ENCODE measurements around the gene TBC1D5. TPM values are rescaled to one million over a fixed set of nuclear protein-coding genes. Genes with fewer than 3 reads are reported as not detected.

TBC1D5 gene
- polyA plus RNA-seq, 6 donors from 2014 or later = 54.7 to 83.0 (median 73.6) TPM

DNA sequence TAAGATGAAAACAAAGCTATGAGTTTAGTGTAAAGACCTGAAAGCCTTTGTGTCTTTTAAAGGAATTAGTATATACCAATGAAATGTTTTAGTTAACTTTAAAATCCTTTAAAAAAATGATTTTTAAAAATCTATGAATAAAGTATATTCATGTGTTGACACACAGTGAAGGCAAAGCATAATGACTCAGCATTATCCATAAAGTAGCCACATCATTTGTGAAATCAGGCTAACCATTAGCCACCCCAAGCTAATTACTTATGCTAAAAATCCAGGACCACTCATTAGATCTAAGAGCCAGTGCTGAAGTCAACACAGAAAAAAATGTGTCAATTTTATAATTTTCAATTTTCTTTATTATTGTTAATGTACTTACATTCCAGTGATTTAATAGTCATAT, 310.2 kb downstream of the TBC1D5 start:
- DNase-seq = no peak
- H3K27ac Mint-ChIP-seq = peak overlapping the region in 1 of 6 donors; percentile 29
- no peak overlapping the region for H3K4me3 Mint-ChIP-seq
- H3K4me1 Mint-ChIP-seq = peaks cover 5 to 7% (median 5%) of the 10 kb centered on the region in 3 donors
- H3K36me3 Mint-ChIP-seq = peaks cover 13 to 16% of the 10 kb centered on the region in 2 donors
- no peaks in the 10 kb centered on the region for H3K27me3 Mint-ChIP-seq
- peaks cover 0 to 3% (median 0%) of the 10 kb centered on the region in 7 donors for H3K9me3 Mint-ChIP-seq
- ATAC-seq (ENCODE audit: low read depth in 2 of 2) = no peak

DNA sequence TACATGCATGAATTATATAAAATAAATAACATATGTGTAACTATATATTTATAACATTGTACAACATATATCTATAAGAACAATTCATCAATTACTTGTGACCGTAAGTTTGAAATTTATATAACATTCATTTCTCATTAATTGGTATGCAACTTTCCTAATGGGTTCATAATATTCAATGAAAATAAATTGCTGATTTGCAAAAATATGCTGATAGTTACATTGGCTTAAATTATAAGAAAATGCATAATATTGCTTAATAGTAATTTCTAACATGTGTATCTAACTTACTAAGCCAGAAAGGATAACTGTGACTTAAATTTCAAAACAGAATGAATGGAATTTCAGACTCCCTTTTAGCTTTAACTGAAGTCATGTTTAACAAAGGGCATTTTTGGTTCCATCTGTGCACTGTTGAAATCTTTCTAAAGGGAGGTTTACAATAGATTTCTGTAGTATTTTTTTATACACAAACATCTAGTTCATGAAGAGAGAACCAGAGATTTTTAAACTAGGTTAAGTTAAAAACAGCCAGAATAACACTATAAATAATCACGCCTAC, 310.9 kb downstream of the TBC1D5 start:
- Mint-ChIP-seq H3K4me3 (no peak overlapping the region), H3K27ac (peak overlapping the region in 2 of 6 donors; percentile 29 to 66), H3K27me3 (no peaks in the 10 kb centered on the region), H3K4me1 (peaks cover 4 to 6% (median 5%) of the 10 kb centered on the region in 3 donors), H3K36me3 (peaks cover 13 to 16% of the 10 kb centered on the region in 2 donors), H3K9me3 (peaks cover 0 to 3% (median 0%) of the 10 kb centered on the region in 7 donors)
- DNase-seq = no peak
- ATAC-seq (ENCODE audit: low read depth in 2 of 2) = no peak

DNA sequence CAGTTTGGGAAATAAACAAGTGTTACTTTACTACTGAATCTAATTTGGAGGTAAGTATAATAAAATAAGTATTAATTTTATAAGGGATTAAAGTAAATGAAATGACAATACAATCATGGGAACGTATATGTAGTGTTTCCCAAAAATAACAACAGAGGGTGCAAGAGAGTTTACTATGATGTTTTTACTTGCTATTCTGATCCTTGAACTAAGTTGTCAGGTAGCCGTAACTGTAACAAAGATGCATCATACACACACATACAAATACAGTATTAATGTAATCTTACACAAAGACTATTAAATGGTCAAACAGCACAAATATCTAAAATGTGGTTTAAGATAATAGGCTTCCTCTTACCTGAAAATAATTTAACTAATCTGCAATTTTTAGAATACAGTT, 311.4 kb downstream of the TBC1D5 start:
- no peak for DNase-seq

DNA sequence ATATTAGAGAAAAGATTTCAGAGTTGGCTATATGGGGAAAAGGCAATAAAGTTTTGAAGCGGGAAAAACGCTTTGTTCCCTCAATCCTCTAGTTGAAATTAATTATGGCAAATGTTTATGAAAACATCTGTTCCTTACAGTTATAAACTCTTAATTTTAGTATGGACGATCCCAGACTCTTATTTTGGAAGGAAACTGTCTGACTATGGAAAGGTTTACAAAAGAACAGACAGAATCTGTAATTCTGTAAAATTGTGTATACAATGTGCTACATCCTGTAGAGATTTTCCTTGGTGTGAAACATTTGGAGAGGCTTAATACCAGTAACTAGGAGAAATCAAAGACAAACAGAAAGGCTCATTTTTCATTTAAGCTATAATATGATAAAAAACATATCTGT, 311.8 kb downstream of the TBC1D5 start:
- ATAC-seq (ENCODE audit: low read depth in 2 of 2) = no peak
- Mint-ChIP-seq H3K4me3 (no peak overlapping the region), H3K27ac (no peak overlapping the region), H3K4me1 (peaks cover 4 to 6% (median 5%) of the 10 kb centered on the region in 3 donors), H3K36me3 (peaks cover 11 to 13% of the 10 kb centered on the region in 2 donors), H3K9me3 (peaks cover 0 to under 1% (median 0%) of the 10 kb centered on the region in 7 donors), H3K27me3 (no peaks in the 10 kb centered on the region)
- no peak for DNase-seq

More for the DNA sequence above, 311.4 kb downstream of the TBC1D5 start:
- Mint-ChIP-seq H3K9me3 (peaks cover 0 to 3% (median 0%) of the 10 kb centered on the region in 7 donors), H3K27ac (no peak overlapping the region), H3K4me3 (no peak overlapping the region), H3K36me3 (peaks cover 13 to 16% of the 10 kb centered on the region in 2 donors), H3K4me1 (peaks cover 4 to 6% (median 5%) of the 10 kb centered on the region in 3 donors), H3K27me3 (no peaks in the 10 kb centered on the region)
- ATAC-seq (ENCODE audit: low read depth in 2 of 2) = no peak

DNA sequence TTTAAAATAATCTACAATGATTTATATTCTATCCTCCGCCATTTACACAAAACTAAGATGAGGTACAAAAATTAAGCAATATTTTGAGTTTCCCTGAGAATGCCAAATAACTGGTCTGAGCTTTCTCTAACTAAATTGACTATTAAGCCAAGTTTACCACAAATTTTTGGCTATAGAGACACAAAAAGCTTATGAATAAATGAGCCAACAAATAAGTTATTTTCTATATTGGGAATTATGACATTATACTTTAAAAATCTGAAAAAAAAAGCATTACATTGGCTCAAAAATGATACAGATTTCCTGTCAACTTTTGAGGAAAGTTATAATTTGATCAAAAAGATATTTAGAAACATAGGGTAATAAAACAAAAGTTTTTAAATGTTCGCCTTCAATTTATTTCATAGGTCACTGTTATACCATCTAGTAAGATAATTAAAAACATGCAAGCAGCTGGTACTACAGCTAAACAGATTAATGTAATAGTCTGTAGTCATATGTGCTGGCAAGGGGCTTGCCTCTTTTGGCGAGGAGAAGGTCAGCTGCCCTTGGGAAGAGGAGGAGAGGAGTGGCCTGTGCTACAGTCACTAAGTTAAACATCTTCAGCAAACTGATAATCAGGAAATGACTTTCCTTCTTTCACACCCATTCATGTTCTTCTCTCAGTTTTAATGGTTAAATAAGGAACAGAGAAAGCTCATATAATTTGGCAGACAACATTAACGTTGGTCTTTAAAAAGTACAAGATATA, 318.5 kb downstream of the TBC1D5 start:
- Mint-ChIP-seq H3K27me3 (no peaks in the 10 kb centered on the region), H3K27ac (peak overlapping the region in 1 of 6 donors; percentile 33), H3K36me3 (peaks cover 0 to 12% of the 10 kb centered on the region in 2 donors), H3K4me1 (peaks cover 0 to 4% (median 0%) of the 10 kb centered on the region in 3 donors), H3K4me3 (peak overlapping the region in 1 of 8 donors; percentile 29), H3K9me3 (no peaks in the 10 kb centered on the region)
- DNase-seq (no peak), ATAC-seq (ENCODE audit: low read depth in 2 of 2) (no peak)

DNA sequence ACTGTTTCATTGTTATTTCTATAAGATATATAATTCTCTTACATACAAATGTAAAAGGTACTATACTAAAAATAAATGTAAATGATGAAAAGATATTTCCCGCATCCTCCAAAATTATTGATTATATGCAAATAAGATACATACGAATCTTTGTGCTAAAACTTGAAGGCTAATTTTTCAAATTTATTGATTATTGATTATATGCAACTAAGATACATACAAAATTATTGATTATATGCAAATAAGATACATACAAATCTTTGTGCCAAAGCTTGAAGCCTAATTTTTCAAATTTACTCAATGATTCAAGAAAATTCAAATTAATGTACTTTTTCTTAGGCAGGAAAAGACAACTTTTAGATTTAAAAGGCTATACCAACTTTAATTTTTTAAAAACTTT, 319.8 kb downstream of the TBC1D5 start:
- no peak for ATAC-seq (ENCODE audit: low read depth in 2 of 2)
- no peak overlapping the region for H3K27ac Mint-ChIP-seq
- no peak overlapping the region for H3K4me3 Mint-ChIP-seq
- no peak for DNase-seq
- peaks cover 0 to 14% of the 10 kb centered on the region in 2 donors for H3K36me3 Mint-ChIP-seq
- no peaks in the 10 kb centered on the region for H3K27me3 Mint-ChIP-seq
- H3K9me3 Mint-ChIP-seq = no peaks in the 10 kb centered on the region
- H3K4me1 Mint-ChIP-seq = peaks cover 0 to 4% (median 0%) of the 10 kb centered on the region in 3 donors

DNA sequence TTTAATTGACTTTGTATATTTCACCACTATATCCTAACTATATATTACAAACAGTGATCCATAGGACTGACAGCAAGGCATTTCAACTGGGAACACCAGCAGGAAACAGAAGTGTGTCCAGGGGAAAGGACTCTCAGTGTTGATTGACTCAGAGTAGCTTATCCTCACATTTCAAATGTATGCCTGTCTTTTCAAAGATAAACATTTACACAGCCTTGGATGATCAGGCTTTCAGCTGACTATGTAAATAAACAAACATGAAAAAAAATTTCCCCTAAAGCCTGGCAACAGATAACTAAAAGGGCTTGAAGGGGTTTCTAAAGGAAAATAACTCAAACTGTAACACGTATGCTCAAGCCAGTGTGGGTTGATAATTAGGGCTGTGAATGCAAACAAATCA, 321.8 kb downstream of the TBC1D5 start:
- ATAC-seq (ENCODE audit: low read depth in 2 of 2) (no peak), DNase-seq (no peak)
- H3K9me3 Mint-ChIP-seq = no peaks in the 10 kb centered on the region
- H3K4me1 Mint-ChIP-seq = peaks cover 0 to 4% (median 0%) of the 10 kb centered on the region in 3 donors
- H3K4me3 Mint-ChIP-seq = no peak overlapping the region
- H3K27ac Mint-ChIP-seq = no peak overlapping the region
- H3K36me3 Mint-ChIP-seq = peaks cover 0 to 14% of the 10 kb centered on the region in 2 donors
- H3K27me3 Mint-ChIP-seq = no peaks in the 10 kb centered on the region

DNA sequence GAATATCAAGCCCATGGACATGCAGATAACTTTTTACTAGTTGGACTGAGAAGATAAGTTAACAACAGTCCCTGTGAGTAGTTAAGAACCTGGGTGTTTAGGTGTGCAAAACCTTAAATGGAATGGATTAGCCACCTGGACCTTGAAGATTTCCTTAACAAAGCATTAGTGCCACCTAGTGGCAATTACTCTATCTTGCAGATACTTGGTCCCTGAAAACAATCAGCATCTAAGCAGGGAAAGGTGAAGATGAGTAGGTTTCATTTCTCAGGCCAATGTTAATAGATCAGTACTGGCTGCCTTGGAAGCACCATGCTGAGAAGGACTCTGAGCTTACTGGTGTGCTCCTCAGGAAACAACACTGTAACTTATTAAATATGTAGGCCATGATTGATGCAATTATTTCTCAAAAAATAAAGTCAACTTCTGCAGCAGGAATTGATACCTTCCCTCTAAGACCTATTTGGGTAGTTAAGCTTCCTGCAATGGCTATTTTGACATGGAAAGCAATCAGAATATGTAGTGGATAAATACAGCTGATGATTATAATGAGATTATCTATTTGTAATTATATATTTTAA, 329.4 kb downstream of the TBC1D5 start:
- Mint-ChIP-seq H3K9me3 (peaks cover 0 to 4% (median 0%) of the 10 kb centered on the region in 7 donors), H3K27me3 (no peaks in the 10 kb centered on the region), H3K27ac (peak overlapping the region in 1 of 6 donors; percentile 68), H3K4me3 (no peak overlapping the region), H3K4me1 (peaks cover 0 to 4% (median 0%) of the 10 kb centered on the region in 3 donors), H3K36me3 (peaks cover 0 to 4% of the 10 kb centered on the region in 2 donors)
- peak; percentile 41 to 72 for ATAC-seq (ENCODE audit: low read depth in 2 of 2)
- peak; percentile 47 for DNase-seq

DNA sequence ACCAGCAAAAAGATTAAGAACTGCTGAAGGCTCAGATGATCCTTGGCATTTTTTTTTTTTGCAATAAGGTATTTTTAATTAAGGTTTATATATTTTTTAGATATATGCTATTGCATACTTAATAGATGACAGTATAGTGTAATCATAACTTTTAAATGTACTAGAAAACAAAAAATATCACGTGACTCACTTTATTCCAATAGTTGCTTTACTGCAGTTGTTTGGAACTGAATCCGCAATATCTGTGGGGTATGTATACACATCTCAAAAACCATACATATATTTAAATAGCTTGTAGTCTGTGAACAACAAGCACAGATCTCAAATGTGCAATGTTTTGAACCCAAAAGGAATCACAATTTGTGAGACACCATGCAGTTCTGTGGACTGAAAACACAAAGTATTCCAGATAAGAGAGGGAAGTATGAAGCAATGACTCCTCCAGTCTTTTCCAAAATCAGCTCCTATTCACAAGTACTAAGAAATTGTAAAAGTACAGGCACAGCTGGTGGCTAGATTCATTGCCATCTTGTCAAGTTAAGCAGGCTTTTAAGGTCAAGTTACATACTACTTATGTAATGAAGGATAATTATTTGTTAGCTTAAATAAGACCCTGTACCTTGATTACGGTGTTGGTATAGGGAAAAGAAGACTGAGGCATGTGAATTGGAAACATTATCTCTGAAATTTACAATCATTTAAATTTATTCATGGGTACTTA, 331.1 kb downstream of the TBC1D5 start:
- Mint-ChIP-seq H3K9me3 (peaks cover 0 to 4% (median 0%) of the 10 kb centered on the region in 7 donors), H3K27me3 (no peaks in the 10 kb centered on the region), H3K36me3 (peaks cover 0 to 4% of the 10 kb centered on the region in 2 donors), H3K4me1 (peaks cover 0 to 4% (median 0%) of the 10 kb centered on the region in 3 donors), H3K27ac (peak overlapping the region in 1 of 6 donors; percentile 18), H3K4me3 (no peak overlapping the region)
- ATAC-seq (ENCODE audit: low read depth in 2 of 2) (no peak), DNase-seq (no peak)

DNA sequence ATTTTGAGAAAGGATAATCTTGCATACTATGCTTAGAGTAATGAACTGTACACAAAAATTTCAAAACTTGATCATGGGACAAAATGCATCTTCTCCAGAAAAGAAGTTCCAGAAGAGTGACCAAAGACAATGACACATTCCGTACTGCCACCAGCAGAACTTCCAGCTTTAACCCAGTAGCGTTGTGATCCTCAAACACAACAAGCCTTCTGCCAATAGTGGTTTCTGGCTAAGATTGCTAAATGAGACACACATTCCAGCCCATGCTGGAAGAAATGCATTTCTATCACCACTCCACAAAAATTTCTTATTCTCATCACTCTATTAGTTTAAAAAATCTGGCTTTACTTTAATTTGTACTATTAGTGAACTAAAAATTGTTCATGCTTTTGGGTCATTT, 334.9 kb downstream of the TBC1D5 start:
- Mint-ChIP-seq H3K4me1 (no peaks in the 10 kb centered on the region), H3K9me3 (no peaks in the 10 kb centered on the region), H3K36me3 (peaks cover 0 to 14% of the 10 kb centered on the region in 2 donors), H3K27me3 (no peaks in the 10 kb centered on the region), H3K27ac (no peak overlapping the region), H3K4me3 (no peak overlapping the region)
- DNase-seq (no peak), ATAC-seq (ENCODE audit: low read depth in 2 of 2) (no peak)

DNA sequence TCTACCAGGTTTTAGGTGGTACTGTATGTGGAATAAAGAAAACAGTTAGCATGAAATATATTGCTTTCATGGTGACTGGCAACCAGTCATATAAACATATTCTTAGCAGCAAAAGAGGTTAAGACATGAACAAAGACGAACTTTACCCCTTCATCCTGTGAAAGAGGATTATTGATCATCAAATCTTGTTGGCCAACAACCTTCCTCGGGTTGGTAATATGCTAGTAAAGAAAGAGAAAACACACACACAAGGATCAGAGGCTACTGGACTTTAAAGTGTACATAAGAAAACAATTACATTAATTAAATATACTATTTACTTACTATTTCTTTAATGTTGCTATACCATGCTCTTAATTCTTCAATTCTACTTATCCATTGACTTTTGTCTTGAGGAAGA, 337.9 kb downstream of the TBC1D5 start:
- peak overlapping the region in 1 of 6 donors; percentile 63 for H3K27ac Mint-ChIP-seq
- H3K4me1 Mint-ChIP-seq = no peaks in the 10 kb centered on the region
- H3K9me3 Mint-ChIP-seq = no peaks in the 10 kb centered on the region
- DNase-seq = no peak
- no peaks in the 10 kb centered on the region for H3K27me3 Mint-ChIP-seq
- no peak for ATAC-seq (ENCODE audit: low read depth in 2 of 2)
- peaks cover 0 to 18% of the 10 kb centered on the region in 2 donors for H3K36me3 Mint-ChIP-seq
- H3K4me3 Mint-ChIP-seq = no peak overlapping the region

DNA sequence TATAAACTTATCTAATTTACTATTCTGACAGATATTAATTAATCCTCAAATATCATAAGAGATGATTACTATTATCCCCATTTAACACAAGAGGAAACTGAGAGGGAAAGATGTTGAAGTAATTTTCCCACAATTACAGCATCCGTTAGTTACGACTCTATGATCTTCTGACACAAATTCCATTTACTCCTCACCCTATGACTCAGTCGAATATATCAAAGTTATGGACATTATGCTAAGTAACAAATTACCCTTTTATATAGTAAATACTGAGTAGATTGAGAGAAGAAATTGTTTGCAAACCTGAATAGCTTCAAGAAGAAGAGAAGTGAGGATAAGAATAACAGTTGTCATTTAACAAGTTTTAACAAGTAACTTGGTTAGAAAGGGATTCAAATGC, 340.0 kb downstream of the TBC1D5 start:
- ATAC-seq (ENCODE audit: low read depth in 2 of 2) (no peak), DNase-seq (no peak)
- peaks cover 0 to 4% (median under 1%) of the 10 kb centered on the region in 3 donors for H3K4me1 Mint-ChIP-seq
- H3K4me3 Mint-ChIP-seq = no peak overlapping the region
- H3K27me3 Mint-ChIP-seq = no peaks in the 10 kb centered on the region
- H3K27ac Mint-ChIP-seq = no peak overlapping the region
- peaks cover 0 to 18% of the 10 kb centered on the region in 2 donors for H3K36me3 Mint-ChIP-seq
- no peaks in the 10 kb centered on the region for H3K9me3 Mint-ChIP-seq

DNA sequence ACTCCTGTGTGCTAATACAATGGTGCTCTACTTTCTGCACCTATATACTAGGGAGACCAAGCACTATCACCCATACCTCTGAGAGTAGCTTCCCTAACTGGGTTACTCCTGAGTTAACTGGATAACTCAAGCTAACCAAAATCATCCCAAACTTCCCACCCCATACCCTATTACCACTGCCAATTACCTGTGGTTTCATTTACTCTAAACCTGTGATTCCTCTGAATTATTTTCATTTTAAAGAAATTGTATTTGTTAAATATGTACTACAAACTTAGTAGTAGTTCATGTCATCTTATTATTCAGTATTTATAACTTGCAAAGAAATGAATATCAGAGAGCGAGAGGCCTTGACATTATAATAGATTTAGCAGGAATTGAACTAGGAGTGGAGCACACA, 340.5 kb downstream of the TBC1D5 start:
- Mint-ChIP-seq H3K36me3 (peaks cover 0 to 18% of the 10 kb centered on the region in 2 donors), H3K9me3 (no peaks in the 10 kb centered on the region), H3K4me1 (peaks cover 0 to 9% (median 6%) of the 10 kb centered on the region in 3 donors), H3K27me3 (no peaks in the 10 kb centered on the region), H3K27ac (peak overlapping the region in 1 of 6 donors; percentile 43), H3K4me3 (no peak overlapping the region)
- ATAC-seq (ENCODE audit: low read depth in 2 of 2) = no peak
- DNase-seq = no peak

Data from naive B cell (primary cell).